Limb (tissue), 2 donors: ENCODE data around the gene HS3ST2.
"Not testable (repeated sequence)": the region's sequence is repeated elsewhere in the genome, so short reads cannot be mapped to it uniquely, and the experiment has no call there.

Source experiments
- DNase-seq, 2 donors: peaks; one replicate each; pipeline ENCODE4 v3.0.0-alpha.2; 2016; ENCODE audit errors: extremely low spot score in 2 of 2

Gene HS3ST2

DNA sequence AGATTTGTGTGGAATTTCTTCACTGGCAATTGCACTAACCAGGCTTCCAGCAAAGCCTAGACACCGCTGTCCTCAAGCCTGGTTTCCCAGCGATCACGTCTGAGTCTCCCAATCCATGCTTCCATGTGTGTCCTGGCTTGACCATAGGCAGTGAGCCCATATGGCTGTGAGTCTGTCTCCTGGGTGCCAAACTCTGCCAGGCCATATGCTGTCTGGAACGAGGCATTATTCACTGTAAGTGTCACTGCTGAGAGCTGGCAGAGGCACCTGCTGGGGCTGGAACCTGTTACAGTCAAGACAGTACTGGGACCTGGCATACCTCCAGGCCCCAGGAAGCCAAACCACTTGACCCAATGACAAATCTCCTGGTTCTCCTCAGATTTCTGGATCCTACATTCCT, 60.4 kb downstream of the HS3ST2 start:
- no peak for DNase-seq

DNA sequence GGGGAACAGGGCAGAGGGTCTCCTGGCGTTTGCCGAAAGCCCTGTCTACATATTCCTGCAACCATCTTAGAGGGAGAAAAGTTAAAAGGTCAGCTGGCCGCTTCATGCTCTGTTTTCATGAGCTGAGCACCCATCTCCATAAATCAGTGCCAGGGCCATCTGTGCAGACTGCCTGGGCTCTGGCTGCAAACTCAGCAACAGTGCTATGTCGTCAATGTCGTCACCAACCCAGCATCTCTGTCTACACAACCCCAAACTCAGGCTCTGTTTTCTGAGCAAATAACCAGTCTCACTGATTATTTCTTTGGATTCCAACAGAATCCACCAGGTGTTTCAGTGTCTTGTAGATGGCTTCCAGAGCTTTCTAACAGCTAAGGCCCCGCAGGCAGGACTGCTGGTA, 65.0 kb downstream of the HS3ST2 start:
- DNase-seq: no peak

DNA sequence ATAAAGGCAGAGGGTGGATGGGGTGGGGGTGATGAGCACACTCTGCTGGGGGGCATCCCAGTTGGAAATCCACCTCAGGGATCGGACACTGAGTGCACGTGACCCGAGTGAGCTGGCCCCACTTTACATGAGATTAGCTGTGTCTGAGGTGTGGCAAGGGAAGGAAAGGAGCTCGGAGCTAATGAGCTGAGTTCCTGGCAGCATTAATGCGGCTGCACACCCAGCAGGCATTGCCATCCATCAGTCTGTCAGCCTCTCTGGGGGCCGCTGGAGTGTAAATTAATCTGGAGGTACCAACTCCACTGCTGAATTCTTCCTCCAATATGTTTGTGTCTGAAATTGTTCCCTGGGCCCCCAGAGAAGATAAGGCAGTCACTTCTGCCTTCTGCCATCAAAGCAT, 65.5 kb downstream of the HS3ST2 start:
- DNase-seq: no peak

DNA sequence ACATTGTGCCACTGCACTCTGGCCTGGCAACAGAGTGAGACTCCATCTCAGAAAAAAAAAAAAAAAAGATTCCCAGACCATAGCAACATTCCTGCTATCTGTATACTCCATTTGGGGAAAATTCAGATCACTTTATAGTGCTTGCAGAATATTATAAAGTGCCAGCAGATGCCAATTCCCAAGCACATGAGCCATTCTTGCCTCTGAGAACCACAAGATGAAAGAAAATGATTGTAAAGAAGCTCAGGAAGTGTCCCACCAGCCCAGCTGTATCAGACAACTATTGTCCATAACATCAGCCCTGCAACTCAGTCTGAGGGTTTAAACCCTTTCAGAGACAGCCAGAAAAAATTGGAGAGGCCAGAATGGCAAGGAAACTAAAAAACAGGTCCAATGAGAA, 69.0 kb downstream of the HS3ST2 start:
- DNase-seq: no peak

DNA sequence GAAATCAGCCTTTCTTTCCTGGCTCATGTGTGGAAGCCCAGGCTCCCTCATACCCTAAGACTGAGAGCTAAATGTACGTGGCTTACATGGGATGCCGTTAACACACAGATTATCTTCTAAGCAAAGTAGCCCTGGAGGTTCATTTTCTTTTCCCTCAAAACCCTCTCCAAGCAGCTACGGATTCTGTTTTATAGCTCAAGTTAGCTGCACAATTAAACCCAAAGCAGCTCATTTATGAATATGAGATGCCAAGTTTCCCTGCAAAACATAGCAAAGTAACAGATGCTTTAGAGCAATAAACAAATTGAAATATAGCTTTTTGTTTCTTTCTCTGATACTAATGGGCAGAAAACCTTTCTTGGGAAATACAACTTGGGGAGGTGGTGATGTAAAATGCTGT, 72.0 kb downstream of the HS3ST2 start:
- no peak for DNase-seq

DNA sequence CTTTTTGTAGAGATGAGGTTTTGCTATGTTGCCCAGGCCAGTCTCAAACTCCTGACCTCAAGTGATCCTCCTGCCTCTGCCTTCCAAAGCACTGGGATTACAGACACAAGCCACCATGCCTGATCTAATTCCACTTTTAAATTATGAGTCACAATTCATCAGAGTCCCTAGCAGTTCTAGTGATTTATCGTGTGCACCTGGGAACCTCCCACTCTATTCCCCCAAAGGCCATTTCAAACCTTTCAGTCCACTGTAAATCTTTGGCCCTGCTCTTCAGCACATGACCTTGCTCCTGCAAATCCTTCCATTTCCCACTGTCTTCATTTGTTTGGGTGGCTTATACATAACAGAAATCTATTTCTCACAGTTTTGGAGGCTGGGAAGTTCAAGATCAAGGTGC, 73.0 kb downstream of the HS3ST2 start:
- DNase-seq: no peak

DNA sequence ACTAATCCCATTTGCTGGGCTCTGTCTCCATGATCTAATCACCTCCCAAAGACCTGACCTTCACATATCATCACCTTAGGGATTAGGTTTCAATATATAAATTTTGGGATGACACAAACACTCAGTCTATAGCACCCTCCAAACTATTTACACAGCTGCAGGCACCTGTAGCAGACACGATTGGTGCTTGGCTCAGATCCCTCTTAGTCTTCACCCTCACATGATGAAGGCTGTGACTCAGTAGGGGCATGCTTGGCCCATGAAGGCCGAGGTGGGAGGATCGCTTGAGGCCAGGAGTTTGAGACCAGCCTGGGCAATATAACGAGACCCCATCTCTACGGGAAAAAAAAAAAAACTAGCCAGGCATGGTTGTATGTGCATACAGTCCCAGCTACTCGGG, 73.5 kb downstream of the HS3ST2 start:
- no peak for DNase-seq

DNA sequence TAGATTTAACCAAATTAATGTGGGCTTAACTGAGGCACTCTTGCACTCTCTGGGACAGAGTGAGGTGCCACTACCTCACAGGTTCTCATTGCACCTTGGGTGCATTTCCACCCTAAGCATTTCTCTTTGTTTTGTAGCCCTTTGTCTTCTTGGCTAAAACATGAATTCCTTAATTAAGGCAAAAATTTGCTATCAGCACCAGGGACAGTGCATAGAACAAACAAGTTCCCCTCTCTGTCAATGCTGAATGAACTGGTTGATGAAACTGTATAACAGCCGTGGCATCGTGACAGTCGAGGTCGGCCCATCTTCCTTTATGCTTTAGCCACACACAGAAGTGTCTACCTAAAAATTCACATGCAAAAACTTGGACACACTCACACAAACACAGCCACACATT, 74.8 kb downstream of the HS3ST2 start:
- no peak for DNase-seq

DNA sequence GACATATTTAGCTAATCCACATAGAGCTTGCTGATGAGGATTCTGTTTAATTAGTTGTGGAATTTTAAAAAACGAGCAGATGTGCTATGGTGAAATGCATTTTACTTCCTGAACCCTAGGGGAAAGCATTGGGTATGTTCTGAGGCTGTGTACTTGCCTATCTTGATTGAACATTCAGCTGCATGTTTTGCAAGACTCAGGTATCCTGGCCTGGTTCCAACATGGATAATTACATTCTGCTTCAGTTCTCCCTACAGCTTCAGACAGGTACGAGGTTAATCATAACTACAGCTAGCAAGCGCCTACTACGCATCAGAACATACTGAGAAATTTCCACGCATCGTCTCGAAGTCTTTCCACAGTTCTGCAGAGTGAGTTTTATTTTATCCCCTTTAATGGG, 77.0 kb downstream of the HS3ST2 start:
- DNase-seq: no peak

DNA sequence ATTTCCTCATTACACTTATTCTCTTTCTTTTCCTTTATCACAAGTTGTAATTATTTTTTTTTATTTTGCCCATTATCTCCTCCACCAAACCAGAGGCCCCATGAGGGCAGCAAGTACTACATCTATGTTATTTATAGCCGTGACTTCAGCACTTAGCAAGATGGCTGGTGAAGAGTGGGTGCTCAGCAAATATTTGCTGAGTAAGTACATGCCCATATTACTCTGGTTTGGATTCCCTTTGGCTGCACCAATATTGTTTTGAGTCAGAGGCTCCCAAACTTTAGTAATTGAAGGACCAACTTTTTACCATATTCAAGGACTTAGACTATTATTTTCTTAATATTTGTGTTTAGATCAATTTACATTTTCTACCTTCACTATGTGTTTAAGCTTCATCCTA, 83.2 kb downstream of the HS3ST2 start:
- DNase-seq: no peak

DNA sequence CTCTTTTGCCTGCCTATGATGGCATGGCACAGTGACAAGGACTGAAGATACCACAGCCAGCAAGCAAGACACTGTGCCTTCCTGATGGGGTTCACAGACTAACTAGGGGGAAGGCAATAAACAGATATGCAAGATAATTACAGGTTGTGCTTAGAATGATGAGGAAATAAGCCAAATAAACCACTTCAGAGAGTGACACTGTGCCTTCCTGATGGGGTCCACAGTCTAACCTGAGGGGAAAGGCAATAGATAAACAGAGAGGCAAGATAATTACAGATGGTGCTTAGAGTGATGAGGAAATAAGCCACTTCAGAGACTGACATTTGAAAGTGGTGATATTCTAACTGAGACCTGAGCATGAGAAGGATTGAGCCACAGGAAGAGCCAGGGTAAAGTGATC, 84.2 kb downstream of the HS3ST2 start:
- DNase-seq: no peak

DNA sequence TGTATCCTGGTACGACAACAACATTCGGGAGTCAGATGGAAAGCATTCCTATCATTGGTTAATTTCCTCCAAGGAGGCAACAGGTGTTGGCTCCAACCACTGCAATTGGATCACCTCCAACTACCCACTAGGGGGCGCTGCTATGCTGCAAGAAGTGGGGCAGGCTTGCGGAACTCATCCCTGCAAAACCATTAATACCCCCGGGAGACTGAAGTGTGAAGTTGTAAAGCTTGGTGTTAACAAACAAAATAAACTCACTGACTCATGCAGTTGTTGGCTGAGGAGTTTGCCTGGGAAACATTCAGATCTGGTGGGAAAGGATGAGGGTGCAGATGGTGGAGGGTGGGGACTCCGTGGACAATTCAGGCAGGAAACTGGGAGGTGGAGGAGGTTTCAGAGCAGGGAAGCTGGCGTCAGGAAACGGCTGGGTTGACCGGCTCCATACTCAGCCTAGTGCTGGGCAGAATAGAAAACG, 84.9 kb downstream of the HS3ST2 start:
- DNase-seq: peak; percentile 36 to 79

DNA sequence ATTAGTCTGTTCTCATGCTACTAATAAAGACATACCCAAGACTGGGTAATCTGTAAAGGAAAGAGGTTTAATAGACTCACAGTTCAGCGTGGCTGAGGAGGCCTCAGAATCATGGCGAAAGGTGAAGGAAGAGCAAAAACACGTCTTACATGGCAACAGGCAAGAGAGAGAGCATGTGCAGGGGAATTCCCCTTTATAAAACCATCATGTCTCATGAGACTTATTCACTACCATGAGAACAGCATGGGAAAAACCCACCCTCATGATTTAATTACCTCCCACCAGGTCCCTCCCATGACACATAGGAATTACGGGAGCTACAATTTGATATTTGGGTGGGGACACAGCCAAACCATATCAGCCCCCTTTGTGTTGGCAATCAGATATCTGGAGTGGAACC, 85.6 kb downstream of the HS3ST2 start:
- not testable (repeated sequence) for DNase-seq

DNA sequence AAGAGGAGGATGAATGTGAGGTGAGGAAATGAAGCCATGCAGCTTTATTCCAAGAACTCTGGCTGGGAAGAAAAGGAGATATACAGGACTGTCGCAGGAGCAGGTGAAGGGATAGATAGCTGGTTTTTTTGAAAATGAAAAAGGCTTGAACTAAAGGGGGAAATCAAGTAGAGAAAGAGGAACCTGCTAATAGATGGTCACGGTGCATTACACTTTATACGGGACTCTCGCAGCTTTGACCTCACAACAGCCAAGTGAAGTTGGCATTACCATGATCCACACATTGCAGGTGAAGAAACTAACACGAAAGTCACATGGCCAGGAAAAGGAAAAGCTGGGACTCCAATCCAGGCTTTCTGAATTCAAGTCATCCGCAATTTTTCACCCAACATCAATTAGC, 86.9 kb downstream of the HS3ST2 start:
- DNase-seq: no peak

DNA sequence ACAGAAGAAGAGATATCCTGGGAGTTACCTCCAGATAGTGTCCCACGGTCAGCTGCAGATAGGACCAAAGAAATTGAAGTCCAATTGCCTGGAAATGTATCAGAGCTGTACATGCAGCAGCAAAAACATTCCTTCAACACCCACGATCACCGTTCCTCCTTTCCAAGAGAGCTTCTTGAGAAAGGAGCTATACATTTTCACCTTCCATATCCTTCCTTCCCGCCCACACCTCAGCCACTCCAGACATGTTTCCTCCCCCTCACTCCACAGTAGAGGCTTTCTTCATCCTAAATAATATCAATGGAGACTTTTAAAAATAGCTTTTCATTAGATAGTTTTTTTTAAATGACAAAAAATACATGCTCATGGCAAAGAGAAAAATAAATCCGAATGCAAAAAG, 87.6 kb downstream of the HS3ST2 start:
- no peak for DNase-seq

DNA sequence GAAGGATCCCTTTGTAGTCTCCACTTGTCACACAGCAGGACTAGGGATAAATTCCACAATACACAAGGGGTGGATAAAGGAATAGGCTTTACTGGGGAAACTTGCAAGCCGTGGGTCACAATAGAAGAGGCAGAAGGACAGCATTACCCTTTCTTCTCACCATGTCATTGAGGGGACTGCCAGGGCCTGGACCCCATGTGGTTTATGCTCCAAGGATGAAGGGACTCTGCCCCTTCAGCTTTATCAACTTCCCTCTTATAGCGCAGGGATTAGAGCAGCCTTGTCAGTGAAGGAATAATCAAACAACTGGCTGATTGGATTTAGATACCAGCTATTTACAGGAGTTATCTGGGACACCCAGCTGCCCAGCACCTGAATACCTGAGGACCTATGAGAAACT, 89.8 kb downstream of the HS3ST2 start:
- DNase-seq: no peak

DNA sequence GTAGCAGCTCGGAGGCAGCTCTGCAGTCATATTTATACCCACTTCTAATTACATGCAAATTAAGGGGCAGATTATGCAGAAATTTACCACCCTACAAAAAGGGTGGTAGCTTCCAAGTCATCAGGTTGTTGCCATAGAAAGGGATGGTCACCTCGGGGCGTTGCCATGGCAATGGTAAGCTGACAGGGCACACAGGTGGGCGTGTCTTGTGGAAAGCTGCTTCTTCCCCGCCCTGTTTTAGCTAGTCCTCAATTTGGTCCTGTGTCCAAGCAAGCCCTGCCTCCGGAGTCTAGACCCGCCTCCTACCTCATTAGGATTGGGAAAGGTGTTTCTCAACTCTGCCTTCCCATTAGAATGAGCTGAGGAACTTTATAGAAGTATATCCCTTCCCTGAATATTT, 98.7 kb downstream of the HS3ST2 start:
- DNase-seq: no peak

DNA sequence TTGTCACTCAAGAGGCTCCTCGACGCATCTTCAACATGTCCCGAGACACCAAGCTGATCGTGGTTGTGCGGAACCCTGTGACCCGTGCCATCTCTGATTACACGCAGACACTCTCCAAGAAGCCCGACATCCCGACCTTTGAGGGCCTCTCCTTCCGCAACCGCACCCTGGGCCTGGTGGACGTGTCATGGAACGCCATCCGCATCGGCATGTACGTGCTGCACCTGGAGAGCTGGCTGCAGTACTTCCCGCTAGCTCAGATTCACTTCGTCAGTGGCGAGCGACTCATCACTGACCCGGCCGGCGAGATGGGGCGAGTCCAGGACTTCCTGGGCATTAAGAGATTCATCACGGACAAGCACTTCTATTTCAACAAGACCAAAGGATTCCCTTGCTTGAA, 101.0 kb downstream of the HS3ST2 start:
- DNase-seq: no peak

DNA sequence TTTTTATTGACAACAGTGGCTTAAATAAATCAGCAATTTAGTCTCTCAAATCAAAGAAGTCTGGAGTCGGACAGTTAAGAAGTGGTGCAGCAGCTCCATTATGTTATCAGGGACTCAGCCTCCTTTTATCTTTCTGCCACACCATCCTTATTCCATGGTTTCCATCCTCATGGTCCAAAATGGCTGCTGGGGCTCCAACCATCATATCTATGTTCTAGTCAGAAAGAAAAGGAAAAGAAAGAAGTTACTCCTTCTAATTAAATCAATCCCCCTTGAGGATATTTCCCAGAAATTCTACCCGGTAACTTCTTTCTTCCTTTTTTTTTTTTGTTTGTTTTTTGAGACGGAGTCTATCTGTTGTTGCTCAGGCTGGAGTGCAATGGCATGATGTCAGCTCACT, 109.5 kb downstream of the HS3ST2 start:
- no peak for DNase-seq

DNA sequence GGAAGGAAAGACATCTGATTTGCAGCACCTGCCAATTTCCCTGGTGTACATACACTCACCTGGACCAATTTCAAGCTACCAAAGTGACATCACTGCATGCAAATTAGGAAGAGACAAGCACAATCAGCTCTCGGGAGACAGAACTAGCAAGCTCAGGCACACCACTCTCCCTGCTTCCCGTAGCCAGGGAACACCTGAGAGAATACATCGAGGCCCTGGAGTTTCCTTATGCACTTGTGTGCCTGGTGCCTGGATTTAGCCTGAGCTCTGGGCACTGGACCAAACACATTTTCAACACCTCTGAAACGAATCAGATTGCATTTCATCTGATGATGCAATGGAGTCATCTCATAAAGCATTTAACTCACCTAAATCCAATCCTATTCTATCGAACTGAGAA, 110.5 kb downstream of the HS3ST2 start:
- no peak for DNase-seq

DNA sequence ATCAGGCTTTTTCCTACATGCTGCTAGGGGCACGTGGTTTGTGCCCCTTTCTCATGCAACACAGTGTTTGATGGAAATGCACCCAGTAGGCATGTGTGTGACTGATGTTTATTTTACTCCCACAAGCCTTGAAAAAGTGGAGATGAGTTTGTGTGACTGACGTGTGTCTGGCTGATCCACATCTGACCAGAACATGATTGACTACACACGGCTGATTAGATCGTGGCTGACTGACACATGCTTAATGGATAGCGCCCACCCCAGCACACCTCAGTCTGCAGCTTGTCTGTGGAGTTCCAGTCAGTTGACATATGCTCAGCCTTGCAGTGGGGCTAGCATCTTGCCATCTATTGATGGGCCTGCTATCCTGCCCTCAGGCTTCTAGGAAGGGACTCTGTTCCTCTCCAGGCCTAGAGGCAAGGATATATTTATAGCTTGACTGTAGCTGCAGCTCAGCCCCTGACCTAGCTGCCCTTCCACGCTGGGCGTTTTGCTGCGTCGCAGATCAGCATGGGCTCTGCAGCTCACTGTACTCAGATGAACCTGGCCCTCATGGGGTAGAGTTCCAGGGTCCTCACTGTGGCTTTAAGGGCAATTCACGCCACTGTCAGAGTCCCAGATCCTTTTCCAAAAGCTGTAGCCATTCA, 112.3 kb downstream of the HS3ST2 start:
- no peak for DNase-seq

DNA sequence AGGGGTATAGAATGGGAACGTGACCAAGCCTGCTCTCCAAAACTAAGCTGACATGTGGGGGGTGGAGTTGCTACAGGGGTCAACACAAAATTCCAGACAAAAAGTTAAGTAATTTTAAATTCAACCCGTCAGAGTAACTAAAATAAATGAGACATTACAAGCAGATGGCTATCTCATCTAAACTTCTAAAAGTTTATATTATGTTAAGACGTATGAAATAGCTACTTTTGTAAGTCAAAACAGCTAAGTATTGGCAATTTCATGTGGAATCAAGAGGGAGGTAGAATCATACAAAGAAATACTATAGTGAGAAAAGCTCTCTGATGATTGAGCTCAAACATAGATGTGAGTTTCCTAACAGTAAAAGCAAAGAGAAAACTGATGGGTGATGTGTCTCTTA, 113.3 kb downstream of the HS3ST2 start:
- DNase-seq: no peak

DNA sequence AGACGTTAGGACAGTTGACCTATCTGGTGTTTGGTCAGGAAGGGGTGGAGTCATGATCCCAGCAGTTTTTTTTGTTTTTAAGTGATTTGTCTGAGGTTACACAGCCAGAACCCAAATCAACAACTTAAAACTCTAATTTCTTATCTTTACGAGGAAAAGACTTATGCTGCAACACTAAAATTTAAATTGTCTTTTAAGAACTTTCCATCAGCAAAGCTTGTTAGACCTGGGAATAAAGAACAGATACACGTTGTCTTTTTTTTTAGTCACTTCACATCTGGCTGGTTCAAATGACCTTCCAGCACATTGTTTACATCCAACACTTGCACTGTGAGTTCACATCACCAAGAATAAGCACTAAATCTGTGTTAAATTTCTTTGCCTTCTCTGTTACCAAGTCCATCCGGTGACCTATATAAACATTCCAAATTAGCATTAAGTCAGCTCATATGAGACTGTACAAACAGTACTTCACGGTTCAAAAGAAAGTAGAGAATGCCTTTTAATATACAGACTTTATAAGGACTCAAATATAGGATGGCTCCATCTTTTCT, 115.0 kb downstream of the HS3ST2 start:
- no peak for DNase-seq

DNA sequence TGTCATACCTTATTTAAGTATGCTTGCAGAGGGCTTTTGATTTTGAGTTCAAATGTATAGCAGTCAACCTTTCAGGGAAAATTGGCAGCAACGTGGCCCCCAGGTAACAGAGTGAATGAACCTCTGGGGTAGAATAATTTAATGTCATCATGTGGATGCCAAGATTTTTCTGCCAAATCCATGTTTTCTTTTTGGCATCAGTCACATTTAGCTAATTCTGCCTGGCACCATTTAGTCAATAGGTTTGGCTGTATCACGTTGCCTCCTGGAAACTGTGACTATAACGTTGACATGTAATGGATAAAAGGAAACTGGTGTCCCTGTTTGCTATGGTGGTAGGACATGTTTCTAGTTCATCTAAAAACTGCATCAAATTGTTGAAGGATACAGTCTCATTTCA, 115.5 kb downstream of the HS3ST2 start:
- no peak for DNase-seq
